ENCODE measurements around the gene BMPER. TPM values are rescaled to one million over a fixed set of nuclear protein-coding genes. Genes with fewer than 3 reads are reported as not detected.

Gene BMPER
- total RNA-seq, 8 experiments from 2014 or later, result 0.25 to 39.1 (median 2.4) TPM

- Histone ChIP-seq H3K4me3 (no peak overlapping the region), H3K4me1 (replicated peaks in 1 of 2) (no peaks in the 10 kb centered on the region), H3K27ac (no peak overlapping the region)
- in situ Hi-C loops (cut with MboI; ENCODE audit: low pct_unique_long_range_greater_than_20kb in 2 of 9, low sequenced_read_pairs in 9 of 9, unreplicated experiment in 9 of 9), result loop anchor here in 1 of 9 experiments (5.0 kb wide), 1 partner anchor 106 kb away; no protein-coding TSS in a partner anchor
- ATAC-seq (replicated peaks in 6 of 8), result peak in 4 of 8 experiments; percentile 40 to 93 (median 89)
- 62 to 97% (median 93%) methylated on average over 2 to 7 of the region's 10 CpGs for WGBS, 10 experiments
Measured at GRCh38 chr7:34087892-34088891, 182.9 kb downstream of the BMPER start.

GRCh38 chr7:34090816-34091215, 185.5 kb downstream of the BMPER start:
- no peak for ATAC-seq (replicated peaks in 6 of 8)
- 80 to 100% (median 90%) methylated on average over 1 to 4 of the region's 5 CpGs; no CpG with 5 or more reads in 2 of the 10 experiments for WGBS, 10 experiments
- H3K27ac ChIP-seq, result no peak overlapping the region
- H3K4me1 ChIP-seq (replicated peaks in 1 of 2), result no peaks in the 10 kb centered on the region
- H3K4me3 ChIP-seq, result no peak overlapping the region
- in situ Hi-C loops (cut with MboI; ENCODE audit: low pct_unique_long_range_greater_than_20kb in 2 of 9, low sequenced_read_pairs in 9 of 9, unreplicated experiment in 9 of 9), result no loop called here

- in situ Hi-C loops (cut with MboI; ENCODE audit: low pct_unique_long_range_greater_than_20kb in 2 of 9, low sequenced_read_pairs in 9 of 9, unreplicated experiment in 9 of 9), result no loop called here
- Histone ChIP-seq H3K27ac (no peak overlapping the region), H3K4me3 (no peak overlapping the region), H3K4me1 (replicated peaks in 1 of 2) (no peaks in the 10 kb centered on the region)
- WGBS, 10 experiments, result 14 to 75% (median 36%) methylated on average over 2 to 4 of the region's 4 CpGs; no CpG with 5 or more reads in 1 of the 10 experiments
- peak in 3 of 8 experiments; percentile 37 to 47 (median 38) for ATAC-seq (replicated peaks in 6 of 8)
Measured at GRCh38 chr7:34091321-34091917, 186.1 kb downstream of the BMPER start.

GRCh38 chr7:34093276-34093675, 187.9 kb downstream of the BMPER start:
- H3K4me3 ChIP-seq, result no peak overlapping the region
- 93 to 100% (median 100%) methylated on average over 1 to 3 of the region's 3 CpGs; no CpG with 5 or more reads in 2 of the 10 experiments for WGBS, 10 experiments
- in situ Hi-C loops (cut with MboI; ENCODE audit: low pct_unique_long_range_greater_than_20kb in 2 of 9, low sequenced_read_pairs in 9 of 9, unreplicated experiment in 9 of 9), result no loop called here
- no peak overlapping the region for H3K27ac ChIP-seq
- no peak for ATAC-seq (replicated peaks in 6 of 8)
- no peaks in the 10 kb centered on the region for H3K4me1 ChIP-seq (replicated peaks in 1 of 2)

- Histone ChIP-seq H3K27ac (no peak overlapping the region), H3K4me3 (no peak overlapping the region), H3K4me1 (replicated peaks in 1 of 2) (no peaks in the 10 kb centered on the region)
- in situ Hi-C loops (cut with MboI; ENCODE audit: low pct_unique_long_range_greater_than_20kb in 2 of 9, low sequenced_read_pairs in 9 of 9, unreplicated experiment in 9 of 9), result no loop called here
- 4 to 85% (median 47%) methylated on average over 1 to 4 of the region's 4 CpGs; no CpG with 5 or more reads in 4 of the 10 experiments for whole genome bisulfite sequencing, 10 experiments
- ATAC-seq (replicated peaks in 6 of 8), result peak in 3 of 8 experiments; percentile 92 to 96 (median 96)
Measured at GRCh38 chr7:34096198-34096651, 190.9 kb downstream of the BMPER start.

GRCh38 chr7:34096777-34097176, 191.4 kb downstream of the BMPER start:
- Histone ChIP-seq H3K4me3 (no peak overlapping the region), H3K27ac (no peak overlapping the region), H3K4me1 (replicated peaks in 1 of 2) (no peaks in the 10 kb centered on the region)
- ATAC-seq (replicated peaks in 6 of 8), result no peak
- in situ Hi-C loops (cut with MboI; ENCODE audit: low pct_unique_long_range_greater_than_20kb in 2 of 9, low sequenced_read_pairs in 9 of 9, unreplicated experiment in 9 of 9), result no loop called here
- WGBS, 10 experiments, result 38 to 83% (median 67%) methylated on average over 1 to 2 of the region's 2 CpGs; no CpG with 5 or more reads in 2 of the 10 experiments

- Histone ChIP-seq H3K27ac (no peak overlapping the region), H3K4me3 (no peak overlapping the region), H3K4me1 (replicated peaks in 1 of 2) (peaks cover 6 to 7% of the 10 kb centered on the region in 2 donors)
- no peak for ATAC-seq (replicated peaks in 6 of 8)
- WGBS, 10 experiments, result 50 to 100% (median 61%) methylated on average over 1 to 3 of the region's 4 CpGs; no CpG with 5 or more reads in 3 of the 10 experiments
- in situ Hi-C loops (cut with MboI; ENCODE audit: low pct_unique_long_range_greater_than_20kb in 2 of 9, low sequenced_read_pairs in 9 of 9, unreplicated experiment in 9 of 9), result no loop called here
Measured at GRCh38 chr7:34100661-34101060, 195.3 kb downstream of the BMPER start.

- 63 to 98% (median 76%) methylated on average over 4 to 6 of the region's 6 CpGs for WGBS, 10 experiments
- H3K4me1 ChIP-seq (replicated peaks in 1 of 2), result peaks cover 6 to 7% of the 10 kb centered on the region in 2 donors
- ATAC-seq (replicated peaks in 6 of 8), result peak in 4 of 8 experiments; percentile 18 to 66 (median 42)
- no peak overlapping the region for H3K4me3 ChIP-seq
- H3K27ac ChIP-seq, result no peak overlapping the region
- in situ Hi-C loops (cut with MboI; ENCODE audit: low pct_unique_long_range_greater_than_20kb in 2 of 9, low sequenced_read_pairs in 9 of 9, unreplicated experiment in 9 of 9), result no loop called here
Measured at GRCh38 chr7:34104115-34104514, 198.8 kb downstream of the BMPER start.

GRCh38 chr7:34104992-34105391, 199.7 kb downstream of the BMPER start:
- Histone ChIP-seq H3K27ac (no peak overlapping the region), H3K4me3 (no peak overlapping the region), H3K4me1 (replicated peaks in 1 of 2) (peaks cover 6 to 7% of the 10 kb centered on the region in 2 donors)
- in situ Hi-C loops (cut with MboI; ENCODE audit: low pct_unique_long_range_greater_than_20kb in 2 of 9, low sequenced_read_pairs in 9 of 9, unreplicated experiment in 9 of 9), result no loop called here
- WGBS, 10 experiments, result 40 to 100% (median 67%) methylated on average over 1 of the region's 1 CpG; no CpG with 5 or more reads in 5 of the 10 experiments
- ATAC-seq (replicated peaks in 6 of 8), result no peak

GRCh38 chr7:34107276-34107675, 201.9 kb downstream of the BMPER start:
- in situ Hi-C loops (cut with MboI; ENCODE audit: low pct_unique_long_range_greater_than_20kb in 2 of 9, low sequenced_read_pairs in 9 of 9, unreplicated experiment in 9 of 9), result no loop called here
- Histone ChIP-seq H3K4me3 (no peak overlapping the region), H3K27ac (no peak overlapping the region), H3K4me1 (replicated peaks in 1 of 2) (peaks cover 6 to 7% of the 10 kb centered on the region in 2 donors)
- 0 to 86% (median 72%) methylated on average over 2 to 5 of the region's 5 CpGs; no CpG with 5 or more reads in 3 of the 10 experiments for WGBS, 10 experiments
- ATAC-seq (replicated peaks in 6 of 8), result peak in 2 of 8 experiments; percentile 78 to 79

GRCh38 chr7:34108165-34108564, 202.8 kb downstream of the BMPER start:
- in situ Hi-C loops (cut with MboI; ENCODE audit: low pct_unique_long_range_greater_than_20kb in 2 of 9, low sequenced_read_pairs in 9 of 9, unreplicated experiment in 9 of 9), result no loop called here
- H3K27ac ChIP-seq, result no peak overlapping the region
- ATAC-seq (replicated peaks in 6 of 8), result peak in 1 of 8 experiments; percentile 34
- peaks cover 6 to 7% of the 10 kb centered on the region in 2 donors for H3K4me1 ChIP-seq (replicated peaks in 1 of 2)
- 0 to 100% (median 59%) methylated on average over 1 to 4 of the region's 4 CpGs; no CpG with 5 or more reads in 3 of the 10 experiments for WGBS, 10 experiments
- no peak overlapping the region for H3K4me3 ChIP-seq

GRCh38 chr7:34109936-34110780, 204.8 kb downstream of the BMPER start:
- H3K27ac ChIP-seq, result no peak overlapping the region
- in situ Hi-C loops (cut with MboI; ENCODE audit: low pct_unique_long_range_greater_than_20kb in 2 of 9, low sequenced_read_pairs in 9 of 9, unreplicated experiment in 9 of 9), result no loop called here
- no peak overlapping the region for H3K4me3 ChIP-seq
- ATAC-seq (replicated peaks in 6 of 8), result peak in 3 of 8 experiments; percentile 39 to 53 (median 50)
- H3K4me1 ChIP-seq (replicated peaks in 1 of 2), result no peaks in the 10 kb centered on the region
- WGBS, 10 experiments, result 48 to 87% (median 71%) methylated on average over 4 to 7 of the region's 8 CpGs; no CpG with 5 or more reads in 1 of the 10 experiments

Measured in motor neuron (in vitro differentiated cells).